ENCODE results near the gene ERICH6.

DNA sequence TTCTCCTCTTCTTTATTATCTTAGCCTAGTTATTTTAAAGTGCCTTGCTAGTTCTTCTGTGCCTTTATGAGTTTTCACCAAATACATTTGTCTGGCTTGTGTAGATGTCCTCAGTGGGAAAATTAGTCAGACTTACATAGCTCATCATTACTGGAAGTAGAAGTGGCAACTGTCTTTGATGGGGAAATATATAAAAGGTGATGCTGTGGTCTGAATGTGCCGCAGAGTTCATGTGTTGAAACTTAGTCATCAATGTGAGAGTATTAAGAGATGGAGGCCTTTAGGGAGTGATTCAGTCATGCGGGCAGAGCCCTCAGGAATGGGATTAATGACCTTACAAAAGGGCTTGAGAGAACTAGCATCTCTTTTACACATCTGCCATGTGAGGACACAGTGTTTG lies 6.4 kb upstream of the ERICH6 start:
- TF ChIP-seq CTCF (IDR thresholded peaks at IDR 0.05; ENCODE audit: low read depth, low read length) (no peak), EZH2phosphoT487 (IDR thresholded peaks at IDR 0.05; ENCODE audit: low read depth) (no peak)

All from OCI-LY3 (cell line).